Cardiac muscle cell (in vitro differentiated cells and primary cell): ENCODE measurements around the gene CPSF2. TPM values are rescaled to one million over a fixed set of nuclear protein-coding genes. Genes with fewer than 3 reads are reported as not detected.
A peak's percentile ranks its signal among the peaks of the same experiment; 100 is the strongest.

ENCODE experiments used
- DNase-seq, 2 donors: peaks; one replicate each; pipeline versions ENCODE4 v3.0.0 to v3.0.0-alpha.2; 2010 to 2017; ENCODE audit warnings: low read depth in 1 of 2, low spot score in 1 of 2
- H3K27ac ChIP-seq: fragments of 200-600 bp; sonication (generic); 2 replicates; pipeline ENCODE4 v1.5.1; 2016
- H3K27me3 ChIP-seq: fragments of 200-600 bp; sonication (generic); 2 replicates; pipeline ENCODE4 v1.6.0; 2016; ENCODE audit warnings: control low read depth
- H3K36me3 ChIP-seq: fragments of 200-600 bp; sonication (generic); 2 replicates; pipeline ENCODE4 v1.5.1; 2016; ENCODE audit warnings: control low read depth
- H3K4me1 ChIP-seq: fragments of 200-600 bp; sonication (generic); 2 replicates; pipeline ENCODE4 v1.8.1; 2017; ENCODE audit warnings: low read depth, mild to moderate bottlenecking, mixed run types
- H3K4me3 ChIP-seq: fragments of 200-600 bp; sonication (generic); 2 replicates; pipeline ENCODE4 v1.5.1; 2016; ENCODE audit warnings: mild to moderate bottlenecking
- H3K9me3 ChIP-seq: fragments of 200-600 bp; sonication (generic); 2 replicates; pipeline ENCODE4 v1.5.1; 2017; ENCODE audit warnings: low read depth, mild to moderate bottlenecking, control low read depth
- CTCF ChIP-seq: IDR thresholded peaks from 2 replicates; pipeline ENCODE4 v1.5.1; 2012; ENCODE audit warnings: low read depth, mild to moderate bottlenecking, low read length
- polyA plus RNA-seq: library from polyadenylated mRNA; unstranded; fragments of >200 nt; fragmentation: Nextera tagmentation; extraction: Ambion mirVana; gene quantifications from 2 replicates; pipeline ENCODE4 v1.2.1, GENCODE V29; 2016
- total RNA-seq: library from RNA; depleted of rRNA; stranded (reverse); fragments of >200 nt; gene quantifications from 2 replicates; pipeline ENCODE4 v1.2.3, GENCODE V29; 2016

CPSF2 gene
- total and polyA plus RNA-seq, 2 experiments from 2014 or later, result 27.6 to 63.6 TPM

GRCh38 chr14:92103363-92103989 lies 18.3 kb upstream of the CPSF2 start:
- no peaks in the 10 kb centered on the region for H3K9me3 ChIP-seq
- no peak overlapping the region for H3K27ac ChIP-seq
- DNase-seq, result no peak
- TF ChIP-seq CTCF, result no peak
- H3K36me3 ChIP-seq, result no peaks in the 10 kb centered on the region
- H3K4me1 ChIP-seq, result no peaks in the 10 kb centered on the region
- no peaks in the 10 kb centered on the region for H3K27me3 ChIP-seq
- H3K4me3 ChIP-seq, result no peak overlapping the region

GRCh38 chr14:92105073-92105892 lies 16.5 kb upstream of the CPSF2 start:
- H3K4me1 ChIP-seq, result no peaks in the 10 kb centered on the region
- peak overlapping the region; percentile 58 for H3K27ac ChIP-seq
- no peaks in the 10 kb centered on the region for H3K9me3 ChIP-seq
- no peaks in the 10 kb centered on the region for H3K27me3 ChIP-seq
- no peaks in the 10 kb centered on the region for H3K36me3 ChIP-seq
- TF ChIP-seq CTCF, result no peak
- DNase-seq, result peak in 1 of 2 donors; percentile 54
- H3K4me3 ChIP-seq, result peak overlapping the region; percentile 64

- DNase-seq, result peak in 1 of 2 donors; percentile 37
- Histone ChIP-seq H3K4me1 (no peaks in the 10 kb centered on the region), H3K4me3 (peak overlapping the region; percentile 64), H3K27me3 (no peaks in the 10 kb centered on the region), H3K27ac (peak overlapping the region; percentile 58), H3K9me3 (no peaks in the 10 kb centered on the region), H3K36me3 (no peaks in the 10 kb centered on the region)
- TF ChIP-seq CTCF, result no peak
These were observed 16.0 kb upstream of the CPSF2 start for GRCh38 chr14:92105893-92106142.

- no peaks in the 10 kb centered on the region for H3K9me3 ChIP-seq
- peak within 1 kb of the TSS; percentile 58 for H3K27ac ChIP-seq
- no peaks in the 10 kb centered on the region for H3K27me3 ChIP-seq
- no peaks in the 10 kb centered on the region for H3K4me1 ChIP-seq
- DNase-seq, result peak; percentile 98 to 99
- peak within 1 kb of the TSS; percentile 64 for H3K4me3 ChIP-seq
- TF ChIP-seq CTCF, result peak; percentile 81
- H3K36me3 ChIP-seq, result no peaks in the 10 kb centered on the region
These were observed 15.4 kb upstream of the CPSF2 start, which contains the start of gene ATXN3 for GRCh38 chr14:92106143-92106926. Gene ATXN3, minus strand, starts transcription at chr14:92106582. Its CDS starts 30 bp downstream, at chr14:92106552.

- no peaks in the 10 kb centered on the region for H3K27me3 ChIP-seq
- no peak for TF ChIP-seq CTCF
- H3K27ac ChIP-seq, result peak overlapping the region; percentile 57
- peak; percentile 10 to 50 for DNase-seq
- H3K4me3 ChIP-seq, result no peak overlapping the region
- H3K36me3 ChIP-seq, result no peaks in the 10 kb centered on the region
- no peaks in the 10 kb centered on the region for H3K9me3 ChIP-seq
- no peaks in the 10 kb centered on the region for H3K4me1 ChIP-seq
These were observed 13.2 kb upstream of the CPSF2 start for GRCh38 chr14:92108345-92109254.
